Astrocyte of the cerebellum (primary cell): ENCODE measurements around the gene PIN1.

Source experiments
- DNase-seq: peaks from one replicate; pipeline ENCODE4 v3.0.0-alpha.2; 2011; ENCODE audit warnings: low read depth
- H3K4me3 ChIP-seq: 2 replicates; pipeline ENCODE4 v1.5.1; 2011; ENCODE audit warnings: mild to moderate bottlenecking, low read depth, low read length, moderate library complexity
- in situ Hi-C: cut with HindIII; loops from 2 replicates; pipeline ENCODE4 v1.10.0; 2017; ENCODE audit warnings: low sequenced_read_pairs
- TF ChIP-seq, protein P1 (sequence below): IDR thresholded peaks from 2 replicates; pipeline ENCODE4 v1.5.1; 2012; ENCODE audit warnings: low read length, low read depth, moderate library complexity, mild to moderate bottlenecking; ENCODE audit errors: missing control alignments

The PIN1 gene

DNA sequence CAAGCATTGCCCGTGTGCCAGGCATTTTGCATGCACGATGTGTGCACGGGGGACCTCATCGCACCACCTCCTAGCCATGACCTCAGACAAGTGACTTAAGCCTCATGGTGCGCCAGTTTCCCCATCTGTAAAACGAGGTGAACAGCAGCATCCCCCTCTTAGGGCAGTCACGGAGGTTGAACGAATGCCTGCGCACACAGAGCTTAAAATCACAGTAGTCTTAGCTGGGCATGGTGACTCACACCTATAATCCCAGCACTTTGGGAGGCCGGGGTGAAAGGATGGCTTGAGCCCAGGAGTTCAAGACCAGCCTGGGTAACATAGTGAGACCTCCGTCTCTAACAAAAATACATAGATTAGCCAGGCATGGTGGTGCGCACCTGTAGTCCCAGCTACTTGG, 48.6 kb downstream of the PIN1 start:
- DNase-seq: no peak
- in situ Hi-C loops: no loop called here
- H3K4me3 ChIP-seq: no peak overlapping the region
- TF ChIP-seq, protein P1, sequence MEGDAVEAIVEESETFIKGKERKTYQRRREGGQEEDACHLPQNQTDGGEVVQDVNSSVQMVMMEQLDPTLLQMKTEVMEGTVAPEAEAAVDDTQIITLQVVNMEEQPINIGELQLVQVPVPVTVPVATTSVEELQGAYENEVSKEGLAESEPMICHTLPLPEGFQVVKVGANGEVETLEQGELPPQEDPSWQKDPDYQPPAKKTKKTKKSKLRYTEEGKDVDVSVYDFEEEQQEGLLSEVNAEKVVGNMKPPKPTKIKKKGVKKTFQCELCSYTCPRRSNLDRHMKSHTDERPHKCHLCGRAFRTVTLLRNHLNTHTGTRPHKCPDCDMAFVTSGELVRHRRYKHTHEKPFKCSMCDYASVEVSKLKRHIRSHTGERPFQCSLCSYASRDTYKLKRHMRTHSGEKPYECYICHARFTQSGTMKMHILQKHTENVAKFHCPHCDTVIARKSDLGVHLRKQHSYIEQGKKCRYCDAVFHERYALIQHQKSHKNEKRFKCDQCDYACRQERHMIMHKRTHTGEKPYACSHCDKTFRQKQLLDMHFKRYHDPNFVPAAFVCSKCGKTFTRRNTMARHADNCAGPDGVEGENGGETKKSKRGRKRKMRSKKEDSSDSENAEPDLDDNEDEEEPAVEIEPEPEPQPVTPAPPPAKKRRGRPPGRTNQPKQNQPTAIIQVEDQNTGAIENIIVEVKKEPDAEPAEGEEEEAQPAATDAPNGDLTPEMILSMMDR: no peak

DNA sequence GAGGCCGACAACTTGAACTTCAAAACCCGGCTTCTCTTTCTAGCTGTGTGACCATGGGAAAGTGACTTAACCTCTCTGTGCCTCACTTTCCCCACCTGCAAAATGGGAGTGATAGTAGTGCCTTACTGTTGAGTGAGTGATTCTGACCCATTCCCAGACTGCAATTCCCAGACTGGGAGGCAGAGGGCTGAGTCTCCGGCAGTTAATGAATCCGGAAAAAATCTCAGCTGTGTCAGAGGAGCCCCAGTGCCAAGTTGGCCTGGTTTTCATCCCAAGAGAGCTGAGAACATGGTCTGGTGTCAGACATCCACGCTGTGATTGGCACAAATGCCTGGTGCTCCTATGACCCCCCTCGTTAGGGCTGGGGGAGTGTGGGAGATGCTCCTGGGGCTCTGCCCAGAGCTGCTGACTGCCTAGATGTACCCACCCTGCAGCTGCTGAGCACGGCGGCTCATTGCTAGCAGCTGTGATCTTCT, 50.0 kb downstream of the PIN1 start:
- TF ChIP-seq, protein P1: peak; percentile 53
- in situ Hi-C loops: no loop called here
- no peak overlapping the region for H3K4me3 ChIP-seq
- no peak for DNase-seq

DNA sequence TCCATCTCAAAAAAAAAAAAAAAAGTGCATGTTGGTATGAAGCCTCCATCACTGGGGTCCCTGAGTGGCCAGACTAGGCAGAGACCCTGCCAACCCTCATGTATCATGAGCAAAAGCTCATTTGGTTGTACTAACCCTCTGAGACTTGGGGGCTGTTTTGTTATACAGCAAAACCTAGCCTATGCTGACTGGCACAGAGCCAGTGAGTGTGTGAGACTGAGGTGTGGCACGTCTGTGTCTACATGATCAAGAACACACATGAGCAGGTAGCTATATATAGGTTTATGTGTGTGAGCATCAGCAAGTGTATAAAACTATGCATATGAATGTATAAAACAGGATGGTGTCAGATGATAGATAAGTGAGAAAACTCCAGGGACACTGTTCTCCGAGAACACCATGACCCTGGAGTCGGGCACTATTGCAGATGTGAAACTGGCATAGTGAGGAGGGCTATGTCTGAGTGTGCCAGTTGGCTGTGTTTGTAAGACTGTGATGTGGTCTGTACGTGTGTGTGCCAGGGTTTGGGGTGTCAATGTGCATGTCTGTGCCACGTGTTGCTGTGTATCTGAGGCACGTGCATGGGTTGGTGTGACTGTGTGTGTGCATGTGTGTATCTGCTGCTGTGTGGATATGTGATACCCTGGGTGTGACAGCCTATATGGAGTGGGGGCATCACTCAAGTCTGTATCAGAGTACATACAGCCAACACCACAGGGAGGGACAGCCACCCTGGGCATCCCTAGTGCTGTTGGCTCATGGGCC, 56.7 kb downstream of the PIN1 start:
- in situ Hi-C loops: no loop called here
- no peak for DNase-seq
- H3K4me3 ChIP-seq: no peak overlapping the region
- TF ChIP-seq, protein P1: no peak
